Measurements from ENCODE around the gene UBE2L3.

GRCh38 chr22:21563912-21564311, 3.6 kb upstream of the UBE2L3 start:
- TF ChIP-seq, protein P1, sequence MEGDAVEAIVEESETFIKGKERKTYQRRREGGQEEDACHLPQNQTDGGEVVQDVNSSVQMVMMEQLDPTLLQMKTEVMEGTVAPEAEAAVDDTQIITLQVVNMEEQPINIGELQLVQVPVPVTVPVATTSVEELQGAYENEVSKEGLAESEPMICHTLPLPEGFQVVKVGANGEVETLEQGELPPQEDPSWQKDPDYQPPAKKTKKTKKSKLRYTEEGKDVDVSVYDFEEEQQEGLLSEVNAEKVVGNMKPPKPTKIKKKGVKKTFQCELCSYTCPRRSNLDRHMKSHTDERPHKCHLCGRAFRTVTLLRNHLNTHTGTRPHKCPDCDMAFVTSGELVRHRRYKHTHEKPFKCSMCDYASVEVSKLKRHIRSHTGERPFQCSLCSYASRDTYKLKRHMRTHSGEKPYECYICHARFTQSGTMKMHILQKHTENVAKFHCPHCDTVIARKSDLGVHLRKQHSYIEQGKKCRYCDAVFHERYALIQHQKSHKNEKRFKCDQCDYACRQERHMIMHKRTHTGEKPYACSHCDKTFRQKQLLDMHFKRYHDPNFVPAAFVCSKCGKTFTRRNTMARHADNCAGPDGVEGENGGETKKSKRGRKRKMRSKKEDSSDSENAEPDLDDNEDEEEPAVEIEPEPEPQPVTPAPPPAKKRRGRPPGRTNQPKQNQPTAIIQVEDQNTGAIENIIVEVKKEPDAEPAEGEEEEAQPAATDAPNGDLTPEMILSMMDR (IDR thresholded peaks at IDR 0.05) = no peak
- no peak for TF ChIP-seq FOXM1 (IDR thresholded peaks at IDR 0.05; ENCODE audit: low read depth)
